NCI-H82 treated with DMSO at 0.1 percent for 48 hours (cell line): Measurements from ENCODE around the gene DCAF15.

Source experiments
- DNase-seq: peaks from one replicate; lab custom pipeline; 2025; ENCODE audit not compliant: unreplicated experiment; lab: John Stamatoyannopoulos, UW

DCAF15 gene

DNA sequence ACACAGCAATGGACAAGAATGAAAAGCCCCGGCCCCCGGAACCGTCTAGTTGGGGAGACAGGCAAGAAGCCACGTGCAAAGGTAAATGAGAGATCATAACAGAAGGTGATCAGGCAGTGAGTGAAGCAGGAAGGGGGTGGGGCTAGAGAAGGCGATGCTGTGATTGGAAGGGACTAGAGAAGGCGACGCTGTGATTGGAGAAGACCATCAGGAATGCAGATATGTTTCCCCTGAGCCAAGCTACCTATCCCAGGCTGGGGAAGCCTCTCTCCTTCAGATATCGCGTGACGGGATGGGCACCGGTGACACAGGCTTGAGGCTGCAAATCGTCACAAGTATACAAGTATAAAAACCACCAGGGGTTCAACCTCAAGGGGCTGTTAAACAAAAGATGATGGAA lies 21.8 kb downstream of the DCAF15 start:
- peak; percentile 99 for DNase-seq

DNA sequence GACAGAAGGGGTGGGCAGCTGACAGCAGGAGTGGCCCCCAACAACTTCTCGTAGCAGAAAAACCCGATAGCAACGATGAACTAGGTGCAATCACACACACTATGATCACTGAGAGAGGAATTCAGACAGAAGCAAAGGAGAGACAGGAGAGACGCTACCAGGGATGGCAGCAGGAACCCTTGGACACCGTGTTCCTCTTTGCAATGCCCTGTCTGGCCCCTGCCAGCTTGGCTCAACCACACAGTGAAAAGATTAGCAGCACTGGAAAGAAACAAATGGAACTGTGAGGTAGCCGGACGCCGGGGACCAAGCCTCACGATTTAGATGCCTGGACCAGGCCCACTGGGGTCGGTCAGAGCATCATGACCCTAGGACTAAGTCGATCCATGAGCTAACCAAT lies 23.6 kb downstream of the DCAF15 start:
- DNase-seq = no peak

DNA sequence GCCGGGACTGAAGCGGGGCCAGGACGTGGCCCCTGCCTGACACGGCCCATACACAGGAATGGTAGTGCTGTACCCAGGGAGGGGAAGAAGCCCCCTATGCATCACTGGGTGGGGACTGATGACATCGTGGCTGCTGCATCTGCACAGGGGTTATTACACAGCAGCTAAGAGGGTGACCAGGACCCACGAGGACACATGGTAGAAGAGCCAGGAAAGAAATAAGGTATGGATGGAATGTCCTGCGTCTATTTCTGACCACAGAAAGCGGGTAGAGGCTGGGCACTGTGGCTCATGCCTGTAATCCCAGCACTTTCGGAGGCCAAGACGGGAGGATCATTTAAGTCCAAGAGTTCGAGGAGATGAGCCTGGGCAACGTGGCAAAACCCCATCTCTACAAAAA lies 24.1 kb downstream of the DCAF15 start:
- DNase-seq = no peak

DNA sequence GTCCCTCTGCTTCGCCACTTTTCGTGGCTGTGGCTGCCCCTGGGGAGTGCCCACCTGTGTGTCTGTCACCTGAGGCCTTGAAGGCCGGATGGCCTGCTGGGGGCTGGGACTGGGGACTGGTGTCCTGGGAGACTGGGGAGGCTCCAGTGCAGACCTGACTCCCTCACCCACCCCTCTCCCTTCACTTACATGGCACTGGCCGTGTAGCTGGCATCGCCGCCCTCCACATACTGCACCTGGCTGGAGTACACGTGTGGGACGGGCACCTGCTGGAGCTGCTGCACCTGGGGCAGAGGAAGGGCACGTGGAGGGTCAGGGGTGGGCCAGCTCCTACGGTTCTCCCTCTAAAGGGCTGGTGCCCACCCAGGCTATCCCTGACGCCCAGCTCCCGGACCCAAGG lies 25.5 kb downstream of the DCAF15 start:
- no peak for DNase-seq

DNA sequence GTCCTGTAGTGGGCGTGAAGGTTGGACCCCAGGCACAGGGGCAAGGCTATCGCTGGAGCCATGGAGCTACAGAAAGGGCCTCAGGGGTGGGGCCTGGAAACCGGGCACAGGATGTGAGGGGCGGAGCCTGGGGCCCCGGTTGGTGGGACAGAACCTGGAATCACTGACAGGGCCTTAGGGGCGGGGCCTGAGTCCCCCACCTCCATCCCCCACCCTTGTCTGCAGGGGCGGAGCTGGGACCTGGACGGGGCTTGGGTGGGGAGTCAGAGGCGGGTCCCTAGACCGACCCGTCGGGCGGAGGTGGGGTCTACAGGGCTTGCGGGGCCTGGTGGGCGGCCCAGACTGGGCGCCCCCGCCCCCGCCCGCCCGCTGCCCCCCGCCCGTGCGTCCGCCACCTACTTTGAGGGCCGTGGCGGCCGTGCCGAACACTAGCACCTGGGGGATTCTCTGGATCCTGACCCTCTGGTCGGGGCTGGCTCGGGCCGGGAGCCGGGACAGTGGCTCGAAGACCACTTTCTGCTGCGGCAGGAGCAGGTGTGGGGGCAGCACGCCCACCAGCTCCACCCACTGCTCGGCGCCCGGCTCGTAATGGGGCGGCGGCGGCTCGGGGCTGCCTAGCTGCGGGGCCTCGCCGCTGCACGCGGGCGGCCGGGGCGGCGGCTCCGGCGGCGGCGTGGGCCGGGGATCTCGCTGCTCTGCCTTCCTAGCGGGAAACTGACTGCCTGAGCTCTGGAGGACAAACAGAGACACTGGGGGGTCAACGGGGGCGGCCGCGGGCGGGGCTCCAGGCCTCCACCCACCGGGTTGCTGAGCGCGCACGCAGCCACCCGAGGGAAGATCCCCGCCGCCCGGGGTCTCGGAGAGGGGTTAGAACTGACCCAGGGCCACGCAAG lies 26.3 kb downstream of the DCAF15 start:
- no peak for DNase-seq

DNA sequence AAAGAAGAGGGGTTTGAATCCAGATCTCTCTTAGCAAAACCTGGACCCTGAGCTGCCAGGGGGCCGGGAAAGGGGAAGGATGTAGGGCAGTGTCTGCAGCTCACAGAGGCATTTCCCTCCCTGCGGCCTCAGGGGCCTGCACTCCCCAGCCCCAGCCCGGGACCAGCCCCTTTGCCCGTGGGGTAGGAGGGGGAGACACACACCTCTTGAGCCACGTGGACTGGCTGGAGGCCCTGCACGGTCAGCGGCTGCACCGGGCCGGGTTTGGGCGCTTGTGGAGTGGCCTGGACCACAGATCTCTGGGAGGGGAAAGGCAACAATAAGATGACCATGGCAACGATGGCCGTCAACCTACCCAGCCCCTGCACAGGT lies 26.9 kb downstream of the DCAF15 start:
- no peak for DNase-seq

DNA sequence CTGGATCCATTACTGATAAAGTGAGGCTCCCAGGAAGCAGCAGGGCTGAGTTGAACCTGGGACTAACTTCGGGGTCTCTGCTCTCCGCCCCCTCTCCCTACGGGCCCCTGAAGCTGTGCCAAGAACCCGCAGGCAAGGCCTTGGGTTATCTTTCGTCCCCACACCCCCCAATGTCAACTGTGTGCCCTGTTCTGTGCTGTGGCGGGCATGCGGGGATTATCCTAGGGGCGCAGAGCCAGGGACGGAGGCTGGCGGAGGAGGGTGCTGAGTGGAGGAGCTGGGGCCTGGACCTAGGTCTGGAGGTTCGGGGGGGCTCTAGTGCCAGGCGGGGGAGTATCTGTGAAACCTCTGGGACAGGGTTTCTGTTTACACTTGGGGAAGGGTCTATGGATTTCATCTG lies 27.4 kb downstream of the DCAF15 start:
- DNase-seq = no peak

DNA sequence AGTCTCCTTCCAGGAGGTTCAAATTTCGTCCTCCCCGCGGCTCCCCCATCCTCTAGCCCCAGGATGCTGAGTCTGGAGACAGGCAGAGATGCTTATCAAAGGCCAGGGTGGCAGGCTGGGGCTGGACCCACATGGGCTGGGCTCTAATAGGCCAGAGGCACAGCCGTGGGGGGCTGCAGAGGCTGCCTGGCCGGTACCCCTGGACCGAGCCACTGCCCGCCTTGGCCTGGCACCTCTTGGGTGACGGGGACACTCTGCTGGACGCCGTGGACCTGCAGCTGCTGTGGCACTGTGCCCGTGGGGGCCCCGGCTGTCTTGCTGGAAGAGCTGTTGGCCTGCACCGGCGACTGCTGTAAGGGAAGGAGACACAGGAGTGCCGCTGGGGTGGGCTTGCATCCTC lies 28.0 kb downstream of the DCAF15 start:
- DNase-seq = no peak

DNA sequence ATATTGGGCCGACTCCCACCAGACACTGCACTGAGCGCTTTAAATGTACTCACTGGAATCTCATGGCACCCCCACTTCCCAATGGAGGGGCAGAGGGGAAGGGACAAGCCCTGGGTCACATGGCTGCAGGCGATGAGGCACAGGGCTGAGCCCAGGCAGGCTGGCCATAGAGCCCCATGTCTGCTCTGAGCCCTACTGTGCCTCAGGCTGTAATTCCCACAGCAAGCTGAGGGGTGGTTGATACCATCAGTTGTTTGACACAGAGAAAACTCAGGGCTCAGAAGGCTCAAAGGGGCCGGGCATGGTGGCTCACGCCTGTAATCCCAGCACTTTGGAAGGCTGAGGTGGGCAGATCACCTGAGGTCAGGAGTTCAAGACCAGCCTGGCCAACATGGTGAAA lies 28.7 kb downstream of the DCAF15 start:
- DNase-seq = no peak

DNA sequence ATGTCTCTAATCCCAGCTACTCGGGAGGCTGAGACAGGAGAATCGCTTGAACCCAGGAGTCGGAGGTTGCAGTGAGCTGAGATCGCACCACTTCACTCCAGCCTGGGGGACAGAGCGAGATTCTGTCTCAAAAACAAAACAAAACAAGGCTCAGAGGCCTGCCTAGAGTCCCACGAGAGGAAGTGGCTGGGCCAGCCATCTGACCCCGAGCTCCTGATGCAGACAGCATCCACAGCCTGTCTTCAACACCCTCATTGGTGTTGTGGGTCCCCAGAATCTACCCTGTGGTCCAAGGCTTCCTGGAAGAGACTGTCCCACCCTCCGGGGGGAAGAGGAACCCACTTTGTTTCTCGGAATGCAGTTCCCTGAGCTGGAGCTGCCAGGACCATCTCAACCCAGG lies 29.2 kb downstream of the DCAF15 start:
- no peak for DNase-seq

DNA sequence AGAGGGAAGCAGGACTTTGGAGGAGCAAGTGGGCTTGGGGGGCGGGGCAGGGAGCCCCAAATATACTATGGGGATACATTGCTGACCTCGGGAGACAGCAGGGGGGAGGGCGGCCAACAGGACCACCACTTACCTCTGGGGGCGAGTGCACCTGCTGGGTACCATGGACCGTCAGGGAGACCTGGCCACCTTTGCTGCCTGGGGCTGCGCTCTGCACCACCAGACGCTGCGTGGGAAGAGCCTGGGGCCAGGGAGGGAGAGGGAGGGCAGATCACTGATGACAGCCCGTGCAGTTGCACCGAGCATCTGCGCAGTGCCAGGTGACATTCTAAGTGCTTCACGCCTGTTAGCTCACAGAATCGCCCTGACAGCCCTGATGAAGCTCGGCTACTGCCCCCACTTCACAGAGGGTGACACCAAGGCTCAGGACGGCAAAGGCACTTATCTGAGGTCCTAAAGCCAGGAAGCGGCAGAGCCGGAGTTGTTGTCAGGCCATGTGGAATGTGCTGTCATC lies 29.7 kb downstream of the DCAF15 start:
- no peak for DNase-seq

DNA sequence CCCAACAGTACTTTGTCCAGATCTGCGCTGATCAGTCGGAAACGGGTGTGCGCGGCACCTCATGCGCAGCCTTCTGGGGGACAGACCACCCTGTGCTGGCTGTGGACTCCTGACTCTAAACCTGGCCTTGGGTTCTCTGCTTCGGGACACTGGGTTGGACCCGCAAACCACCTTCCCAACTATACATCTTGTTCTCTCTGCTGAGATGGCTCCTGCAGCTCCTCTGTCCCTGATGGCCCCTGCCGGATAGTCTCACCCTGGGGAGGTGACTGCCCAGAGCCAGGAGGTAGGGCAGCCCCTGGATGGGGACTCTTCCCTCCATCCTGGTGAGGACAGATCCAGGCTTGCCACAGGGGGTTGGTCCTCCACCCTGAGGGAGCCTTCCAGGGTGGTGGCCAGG lies 30.5 kb downstream of the DCAF15 start:
- DNase-seq = no peak

DNA sequence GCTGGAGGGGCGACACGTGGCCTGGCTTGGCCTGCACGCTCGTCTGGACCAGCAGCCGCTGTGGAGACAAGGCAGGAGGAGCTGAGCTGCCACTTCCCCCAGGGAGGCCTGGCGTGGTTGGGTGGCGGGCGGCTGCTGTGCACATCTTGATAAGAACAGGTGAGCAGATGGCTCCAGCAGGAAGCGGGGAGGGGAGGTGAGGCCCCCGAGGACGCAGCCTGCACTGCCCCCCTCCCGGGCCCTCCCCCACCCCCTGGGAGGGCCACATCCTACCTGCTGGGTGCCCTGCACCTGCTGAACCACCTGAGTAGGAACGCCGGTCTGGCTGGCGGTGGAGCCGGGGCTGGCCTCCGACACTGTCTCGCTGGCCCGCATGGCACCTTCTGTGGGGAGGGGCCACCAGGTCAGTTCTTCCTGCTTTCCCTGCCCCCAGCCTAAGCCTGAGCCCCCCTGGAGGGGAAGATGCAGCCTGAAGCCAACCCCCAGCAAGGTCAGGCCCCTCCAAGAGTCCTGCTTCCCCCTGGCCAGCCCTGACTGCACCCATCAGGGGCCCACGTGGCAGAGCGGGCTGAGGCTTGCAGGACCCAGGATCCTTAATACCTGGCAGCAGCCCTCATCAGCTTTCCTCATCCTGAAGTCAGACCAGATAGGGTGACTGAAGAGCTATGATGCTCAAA lies 31.0 kb downstream of the DCAF15 start:
- no peak for DNase-seq

DNA sequence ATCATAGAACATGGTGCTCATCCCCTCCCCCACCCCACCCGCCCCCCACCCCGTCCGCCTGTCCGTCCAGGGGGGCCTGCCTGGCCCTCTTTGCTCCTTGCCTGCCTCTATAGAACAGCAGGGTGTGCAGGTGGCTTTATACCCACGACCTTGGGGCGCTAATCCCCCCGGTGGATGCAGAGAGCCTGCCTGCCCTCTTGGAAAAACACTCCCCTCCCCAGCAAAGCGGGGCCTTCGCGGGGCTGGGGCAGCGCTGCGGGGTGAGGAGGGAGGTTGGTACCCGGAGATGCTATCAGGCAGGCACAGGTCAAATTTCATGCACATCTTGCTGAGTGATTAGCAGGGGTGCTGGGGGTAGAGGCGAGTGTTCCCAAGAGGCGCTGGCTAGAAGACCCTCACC lies 31.9 kb downstream of the DCAF15 start:
- DNase-seq = no peak

DNA sequence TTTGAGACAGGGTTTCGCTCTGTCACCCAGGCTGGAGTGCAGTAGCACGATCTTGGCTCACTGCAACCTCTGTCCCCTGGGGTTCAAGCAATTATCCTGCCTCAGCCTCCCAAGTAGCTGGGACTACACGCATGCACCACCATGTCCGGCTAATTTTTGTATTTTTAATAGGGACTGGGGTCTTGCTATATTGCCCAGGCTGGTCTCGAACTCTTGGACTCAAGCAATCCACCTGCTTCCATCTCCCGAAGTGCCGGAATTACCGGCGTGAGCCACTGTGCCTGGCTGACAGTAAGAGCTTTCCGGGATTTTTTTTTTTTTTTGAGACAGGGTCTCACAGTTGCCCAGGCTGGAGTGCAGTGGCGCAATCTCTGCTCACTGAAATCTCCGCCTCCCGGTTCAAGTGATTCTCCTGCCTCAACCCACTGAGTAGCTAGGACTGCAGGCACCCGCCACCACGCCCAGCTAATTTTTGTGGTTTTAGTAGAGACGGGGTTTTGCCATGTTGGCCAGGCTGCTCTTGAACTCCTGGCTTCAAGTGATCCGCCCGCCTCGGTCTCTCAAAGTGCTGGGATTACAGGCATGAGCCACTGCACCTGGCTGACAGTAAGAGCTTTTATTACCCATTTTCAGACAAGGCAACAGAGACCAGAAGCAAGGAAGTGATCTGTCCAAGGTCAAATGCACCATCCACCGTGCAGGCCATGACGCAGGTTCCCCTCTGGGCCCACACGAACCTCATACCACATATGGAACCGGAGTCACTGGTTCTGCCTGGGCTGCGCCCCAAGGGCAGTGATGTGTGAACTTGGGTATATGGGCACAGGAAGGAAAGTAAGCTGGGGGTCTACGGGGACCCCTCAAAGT lies 32.8 kb downstream of the DCAF15 start:
- no peak for DNase-seq

DNA sequence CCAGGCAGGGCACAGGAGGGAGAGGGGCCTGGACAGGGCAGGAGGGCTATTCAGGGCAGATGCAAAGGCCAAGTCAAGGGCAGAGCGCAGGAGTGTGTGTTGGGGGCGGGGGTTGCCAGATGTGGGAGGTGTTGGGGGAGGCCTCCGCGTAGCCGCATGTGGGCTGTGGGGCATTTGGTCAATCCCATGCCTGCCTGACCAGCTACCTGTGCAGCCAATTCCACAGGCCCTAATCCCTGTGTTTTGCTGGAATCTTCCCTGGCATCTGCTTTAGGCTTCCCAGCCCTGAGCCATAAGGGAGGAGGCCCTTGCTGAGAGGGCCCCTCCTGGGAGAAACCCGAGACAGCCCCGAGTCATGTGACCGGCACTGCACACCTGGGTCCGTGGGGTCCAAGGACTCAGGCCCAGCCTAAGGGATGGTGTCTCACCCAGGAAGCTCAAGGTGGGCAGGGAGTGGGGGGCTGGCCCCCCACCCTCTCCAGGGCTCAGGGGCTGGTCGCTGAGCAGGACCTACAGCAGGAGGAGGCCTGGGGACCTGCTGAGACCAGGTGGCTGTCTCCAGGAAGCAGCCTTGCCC lies 33.5 kb downstream of the DCAF15 start:
- DNase-seq = no peak

DNA sequence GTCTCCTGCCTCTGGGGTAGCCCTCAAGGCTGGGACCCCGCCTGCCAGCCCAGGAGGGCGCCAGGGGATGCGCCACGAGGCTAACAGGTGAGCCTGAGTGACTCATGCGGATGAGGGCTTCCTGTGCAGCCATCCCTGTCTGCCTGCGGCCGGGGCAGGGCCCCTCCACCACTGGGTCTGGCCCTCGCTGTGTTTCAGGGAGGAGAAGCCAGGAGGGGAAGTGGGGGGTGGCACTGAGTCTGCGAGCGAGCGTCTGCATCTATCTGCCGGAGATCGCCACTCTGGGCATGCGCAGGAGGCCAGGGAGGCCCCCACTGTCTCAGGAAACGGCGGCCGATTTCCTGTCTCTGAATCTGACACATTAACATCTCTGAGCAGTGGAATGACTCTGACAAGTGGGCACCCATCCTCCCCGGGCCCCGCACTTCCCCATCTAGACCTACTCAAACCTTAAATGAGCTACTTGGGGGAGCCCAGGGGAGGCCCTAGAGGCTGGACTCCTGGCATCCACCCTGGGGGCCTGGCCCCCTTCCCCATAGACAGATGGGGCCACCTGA lies 34.1 kb downstream of the DCAF15 start:
- no peak for DNase-seq

DNA sequence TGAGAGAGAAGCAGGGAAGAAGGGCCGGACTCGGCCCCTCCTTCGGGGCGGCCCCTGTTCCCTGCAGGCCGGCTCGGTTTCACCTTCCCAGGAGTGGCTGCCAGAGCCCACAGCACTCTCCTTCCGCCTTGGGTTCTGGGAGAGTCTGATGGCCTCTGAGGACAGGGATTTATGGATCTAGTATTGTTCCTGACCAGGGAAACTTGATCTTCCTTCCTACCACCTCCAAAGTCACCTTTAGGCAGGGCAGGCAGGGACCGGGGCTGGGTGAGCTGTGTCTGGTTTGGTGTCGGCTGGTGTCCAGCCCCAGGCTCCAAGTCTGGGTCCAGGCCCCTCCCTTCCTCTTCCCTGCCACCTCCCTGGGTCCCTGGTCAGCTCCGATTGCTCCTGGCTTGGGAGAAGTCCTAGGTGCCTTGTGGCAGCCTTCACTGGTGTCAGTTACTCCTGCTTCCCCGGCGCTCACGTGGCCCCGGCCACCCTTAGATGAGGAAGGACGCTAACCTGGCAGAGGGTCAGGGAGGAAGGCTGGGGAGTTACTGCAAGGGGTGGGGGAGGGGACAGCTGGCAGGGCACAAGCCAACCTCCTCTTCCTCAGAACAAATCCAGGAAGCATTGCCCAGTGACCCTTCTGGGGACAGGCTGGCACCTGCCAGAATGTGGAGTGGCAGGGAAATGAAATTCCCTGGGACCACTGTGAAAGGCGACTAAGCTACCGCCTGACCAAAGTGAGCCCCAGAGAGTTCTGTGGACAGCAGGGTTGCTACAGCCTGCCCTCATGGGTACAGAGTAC lies 35.0 kb downstream of the DCAF15 start:
- DNase-seq = no peak

DNA sequence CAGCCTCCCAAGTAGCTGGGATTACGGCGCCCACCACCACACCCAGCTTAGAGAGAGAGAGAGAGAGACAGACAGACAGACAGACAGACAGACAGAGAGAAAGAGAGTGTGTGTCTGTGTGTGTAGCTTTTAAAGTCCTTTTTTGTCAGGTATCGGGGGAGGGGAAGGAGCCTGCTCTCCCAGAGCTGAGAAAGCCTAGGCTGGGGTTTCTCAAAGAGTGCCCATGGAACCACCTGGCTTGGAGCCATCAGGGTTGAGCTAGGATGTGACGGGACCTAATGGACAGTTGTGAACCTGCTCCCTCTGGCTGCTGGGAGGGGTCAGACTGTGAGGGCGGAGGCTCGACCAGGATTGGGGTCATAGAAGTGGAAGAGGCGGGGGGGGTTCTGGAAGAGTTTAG lies 37.2 kb downstream of the DCAF15 start:
- DNase-seq = no peak

DNA sequence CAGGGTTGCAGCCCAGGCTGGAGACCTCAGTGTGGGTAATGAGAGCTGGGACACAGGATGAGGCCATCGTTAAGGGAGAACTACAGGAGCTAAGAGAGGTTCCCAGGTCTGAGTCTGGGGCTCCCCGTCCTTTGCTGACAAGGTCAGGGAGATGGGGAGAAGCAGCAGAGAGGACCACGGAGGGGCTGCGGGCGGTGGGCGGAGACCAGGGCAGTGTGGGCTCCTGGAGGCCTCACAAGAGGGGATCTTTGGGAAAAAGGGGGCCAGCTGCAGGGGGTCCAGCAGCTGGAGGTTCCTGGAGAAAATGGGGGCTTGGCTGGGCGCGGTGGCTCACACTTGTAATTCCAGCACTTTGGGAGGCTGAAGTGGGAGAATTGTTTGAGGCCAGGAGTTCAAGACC lies 37.8 kb downstream of the DCAF15 start:
- no peak for DNase-seq
